Astrocyte (in vitro differentiated cells and primary cell): ENCODE results near the gene OR2T34. TPM values are rescaled to one million over a fixed set of nuclear protein-coding genes. Genes with fewer than 3 reads are reported as not detected.

Source experiments
- total RNA-seq: library from RNA; stranded (reverse); gene quantifications from 2 replicates; pipeline ENCODE4 v1.2.1, GENCODE V29; 2021

Gene OR2T34
- total RNA-seq, 1 donor from 2014 or later, result not detected

Other genes with a start within 250 kb of the OR2T34 start
- gene OR14C36, start 226.0 kb downstream of the OR2T34 start, total RNA-seq, result not detected in 2 replicates
- gene OR2T4, start 213.1 kb downstream of the OR2T34 start, total RNA-seq, result not detected in 2 replicates
- not detected in 2 replicates for gene OR2T6, start 199.0 kb downstream of the OR2T34 start, total RNA-seq
- not detected in 2 replicates for gene OR2T1, start 171.7 kb downstream of the OR2T34 start, total RNA-seq
- not detected in 2 replicates for gene OR2T2, start 129.1 kb downstream of the OR2T34 start, total RNA-seq
- not detected in 2 replicates for gene OR2T3, start 101.4 kb downstream of the OR2T34 start, total RNA-seq
- gene OR2T5, start 86.2 kb downstream of the OR2T34 start, total RNA-seq, result not detected in 2 replicates
- not detected in 2 replicates for gene OR2G6, start 66.7 kb downstream of the OR2T34 start, total RNA-seq
- not detected in 2 replicates for gene OR2T29, start 12.0 kb downstream of the OR2T34 start, total RNA-seq
- gene OR2T10, start 22.9 kb upstream of the OR2T34 start, total RNA-seq, result not detected in 2 replicates
- not detected in 2 replicates for gene OR2T11, start 60.3 kb upstream of the OR2T34 start, total RNA-seq
- gene OR2T35, start 70.5 kb upstream of the OR2T34 start, total RNA-seq, result not detected in 2 replicates
- not detected in 2 replicates for gene OR2T27, start 80.8 kb upstream of the OR2T34 start, total RNA-seq
- not detected in 2 replicates for gene OR14I1, start 128.0 kb upstream of the OR2T34 start, total RNA-seq
- gene LYPD8, start 181.0 kb upstream of the OR2T34 start, total RNA-seq, result not detected in 2 replicates